Measurements from ENCODE around the gene CCL2. TPM values are rescaled to one million over a fixed set of nuclear protein-coding genes. Genes with fewer than 3 reads are reported as not detected.

CCL2 gene
- total RNA-seq, 1 experiment from 2014 or later = not detected

GRCh38 chr17:34242587-34243363, 12.3 kb upstream of the CCL2 start:
- intact Hi-C loops (cut with micrococcal nuclease; ENCODE audit: unreplicated experiment) = no loop called here
- H3K36me3 ChIP-seq (ENCODE audit: low read depth) = no peaks in the 10 kb centered on the region
- peaks cover 15% of the 10 kb centered on the region for H3K27me3 ChIP-seq (ENCODE audit: insufficient read depth, low read depth)
- H3K79me2 ChIP-seq (ENCODE audit: low read depth) = no peaks in the 10 kb centered on the region
- no peaks in the 10 kb centered on the region for H3K4me1 ChIP-seq (replicated peaks; ENCODE audit: insufficient read depth)
- no peaks in the 10 kb centered on the region for H3K9me3 ChIP-seq (ENCODE audit: insufficient read depth, low read depth)
- TF ChIP-seq CTCF (conservative IDR thresholded peaks at IDR 0.05) (no peak), EZH2 (IDR thresholded peaks at IDR 0.05; ENCODE audit: low read depth) (no peak)
- H4K20me1 ChIP-seq (ENCODE audit: insufficient read depth) = no peaks in the 10 kb centered on the region
- CTCF ChIA-PET = no interaction called here
- no peak overlapping the region for H3K4me2 ChIP-seq
- H3K4me3 ChIP-seq = no peak overlapping the region
- no peaks in the 10 kb centered on the region for H3F3A ChIP-seq (ENCODE audit: insufficient read depth, low read depth)
- H2AFZ ChIP-seq = no peak overlapping the region
- POLR2A ChIA-PET (ENCODE audit: unreplicated experiment) = no interaction called here
- H3K9me2 ChIP-seq (ENCODE audit: insufficient read depth) = no peaks in the 10 kb centered on the region
- DNase-seq = no peak
- H3K27ac ChIP-seq = no peak overlapping the region
- no TSS peak for BruUV-seq (replicated peaks)

DNA sequence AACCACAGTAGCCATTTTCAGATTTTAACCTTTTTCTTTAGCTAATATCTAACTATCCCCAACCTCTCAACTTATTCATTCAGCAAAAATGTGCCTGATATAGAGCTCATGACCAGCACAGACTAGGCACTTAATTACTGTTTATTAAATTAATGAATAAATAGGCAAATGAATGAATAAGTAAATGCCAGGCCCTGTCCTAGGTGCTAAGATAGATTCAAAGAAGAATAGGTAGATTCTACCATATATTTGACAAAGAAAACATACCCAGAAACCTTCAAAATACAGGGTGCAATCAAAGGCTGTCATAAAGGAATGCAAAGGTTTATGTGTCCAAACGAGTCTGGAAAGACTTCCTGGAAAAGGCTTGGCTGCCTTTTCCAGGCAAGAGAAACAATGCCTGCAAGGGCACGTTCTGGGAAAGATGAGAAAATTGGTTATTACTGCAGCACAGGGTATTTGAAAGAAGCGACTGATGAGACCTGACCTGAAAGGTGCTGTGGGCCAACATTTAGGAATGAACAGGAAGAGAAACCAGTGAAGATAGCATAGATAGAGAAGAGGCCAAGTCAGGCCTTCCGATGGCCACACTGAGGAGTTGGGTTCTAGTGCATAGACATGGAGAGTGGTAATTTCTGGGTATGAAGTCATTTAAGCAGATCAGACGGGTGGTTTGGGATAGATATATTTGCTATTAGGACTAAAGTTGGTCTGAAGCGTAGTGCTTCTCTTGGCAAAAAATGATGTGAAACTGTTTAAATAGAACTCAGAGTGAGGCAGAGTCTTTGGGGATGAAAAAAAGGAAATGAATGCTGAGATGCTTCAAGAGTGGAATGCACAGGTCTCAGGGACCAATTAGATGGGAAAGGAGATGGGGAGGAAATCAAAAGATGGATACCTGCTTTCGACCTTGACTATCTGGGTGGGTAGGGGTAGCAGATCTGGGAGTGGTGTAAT, 11.4 kb upstream of the CCL2 start:
- ChIA-PET CTCF (no interaction called here), POLR2A (ENCODE audit: unreplicated experiment) (interaction anchor here (0.6 kb wide), 1 partner anchor 81 kb away, joined by 3 read pairs; no protein-coding TSS in a partner anchor)
- Histone ChIP-seq H3K36me3 (ENCODE audit: low read depth) (no peaks in the 10 kb centered on the region), H3K4me2 (no peak overlapping the region), H3F3A (ENCODE audit: insufficient read depth, low read depth) (no peaks in the 10 kb centered on the region), H3K27me3 (ENCODE audit: insufficient read depth, low read depth) (peaks cover 14% of the 10 kb centered on the region), H3K27ac (no peak overlapping the region), H3K4me1 (replicated peaks; ENCODE audit: insufficient read depth) (no peaks in the 10 kb centered on the region), H2AFZ (no peak overlapping the region), H3K79me2 (ENCODE audit: low read depth) (no peaks in the 10 kb centered on the region), H3K4me3 (no peak overlapping the region), H3K9me3 (ENCODE audit: insufficient read depth, low read depth) (no peaks in the 10 kb centered on the region), H4K20me1 (ENCODE audit: insufficient read depth) (no peaks in the 10 kb centered on the region), H3K9me2 (ENCODE audit: insufficient read depth) (no peaks in the 10 kb centered on the region)
- DNase-seq = no peak
- BruUV-seq (replicated peaks) = no TSS peak
- TF ChIP-seq EZH2 (IDR thresholded peaks at IDR 0.05; ENCODE audit: low read depth) (no peak), CTCF (conservative IDR thresholded peaks at IDR 0.05) (no peak)
- intact Hi-C loops (cut with micrococcal nuclease; ENCODE audit: unreplicated experiment) = no loop called here

GRCh38 chr17:34245351-34245905, 9.7 kb upstream of the CCL2 start:
- intact Hi-C loops (cut with micrococcal nuclease; ENCODE audit: unreplicated experiment) = no loop called here
- no peaks in the 10 kb centered on the region for H3K4me1 ChIP-seq (replicated peaks; ENCODE audit: insufficient read depth)

More at GRCh38 chr17:34245351-34245905, 9.7 kb upstream of the CCL2 start:
- DNase-seq = no peak
- Histone ChIP-seq H3K79me2 (ENCODE audit: low read depth) (no peaks in the 10 kb centered on the region), H3K9me3 (ENCODE audit: insufficient read depth, low read depth) (no peaks in the 10 kb centered on the region), H3K27me3 (ENCODE audit: insufficient read depth, low read depth) (peaks cover 8% of the 10 kb centered on the region; the same call in 1 of the 2 replicates), H3F3A (ENCODE audit: insufficient read depth, low read depth) (no peaks in the 10 kb centered on the region), H3K4me3 (no peak overlapping the region), H4K20me1 (ENCODE audit: insufficient read depth) (no peaks in the 10 kb centered on the region), H3K9me2 (ENCODE audit: insufficient read depth) (no peaks in the 10 kb centered on the region), H3K4me2 (no peak overlapping the region), H3K36me3 (ENCODE audit: low read depth) (no peaks in the 10 kb centered on the region), H2AFZ (no peak overlapping the region), H3K27ac (no peak overlapping the region)
- TF ChIP-seq CTCF (conservative IDR thresholded peaks at IDR 0.05) = no peak
- POLR2A ChIA-PET (ENCODE audit: unreplicated experiment) = interaction anchor here (0.7 kb wide), 1 partner anchor 110 kb away, joined by 8 read pairs; no protein-coding TSS in a partner anchor
- BruUV-seq (replicated peaks) = no TSS peak
- CTCF ChIA-PET = no interaction called here

Measured in PC-9 (cell line).